Thyroid gland (tissue), 4 donors: ENCODE measurements around the gene GALNT18. TPM values are rescaled to one million over a fixed set of nuclear protein-coding genes. Genes with fewer than 3 reads are reported as not detected.

Experiments
- DNase-seq, 2 donors: peaks; one replicate each; pipeline ENCODE4 v3.0.0-alpha.2; 2019
- H3K27ac ChIP-seq, 3 donors: fragments of 200-600 bp; sonication (generic); 1 replicate in 2 of 3; 2 replicates in 1 of 3; pipeline ENCODE4 v1.5.1; 2016 to 2019; ENCODE audit warnings: mild to moderate bottlenecking in 1 of 3, moderate library complexity in 1 of 3
- H3K27me3 ChIP-seq: fragments of 200-600 bp; sonication (generic); one replicate; pipeline ENCODE4 v1.5.1; 2019
- H3K36me3 ChIP-seq, 2 donors: fragments of 200-600 bp; sonication (generic); one replicate each; pipeline ENCODE4 v1.5.1; 2016 to 2019
- H3K4me1 ChIP-seq, 2 donors: fragments of 200-600 bp; sonication (generic); one replicate each; pipeline ENCODE4 v1.5.1; 2017 to 2019
- H3K4me3 ChIP-seq, 3 donors: fragments of 200-600 bp; sonication (generic); replicated peaks in 1 of 3; 1 replicate in 2 of 3; 2 replicates in 1 of 3; pipeline ENCODE4 v1.5.1; 2016; ENCODE audit warnings: mild to moderate bottlenecking in 1 of 3
- H3K9me3 ChIP-seq: fragments of 200-600 bp; sonication (generic); one replicate; pipeline ENCODE4 v1.5.1; 2017
- POLR2A ChIP-seq, 2 donors: fragments of 450-650 bp; IDR thresholded peaks; one replicate each; pipeline ENCODE4 v1.6.1; 2017; ENCODE audit warnings: antibody characterized with exemption in 2 of 2, mild to moderate bottlenecking in 2 of 2, moderate library complexity in 1 of 2
- WGBS, 2 donors: methylation state at CpG; one replicate each; pipeline ENCODE4 v1.1.5; 2017; 5-methylcytosine and 5-hydroxymethylcytosine counted together
- intact Hi-C: fragments of 100-400 bp; cut with DNase I; formaldehyde crosslinking; loops from one replicate; pipeline ENCODE4 v1.15.1; 2023
- total RNA-seq, 4 donors: library from RNA; depleted of rRNA; stranded (reverse); fragments of >200 nt; gene quantifications; one replicate each; pipeline ENCODE4 v1.2.3, GENCODE V29; 2016
- TF ChIP-seq, protein P1 (sequence below), 6 experiments: fragments of 200-600 bp in 3 of 6; fragments of 450-650 bp in 3 of 6; sonication (generic) in 3 of 6; IDR thresholded peaks; one replicate each; pipeline ENCODE4 v1.5.1; 2016 to 2019; ENCODE audit warnings: antibody characterized with exemption in 6 of 6, mild to moderate bottlenecking in 2 of 6, inconsistent platforms in 1 of 6, moderate library complexity in 1 of 6

The GALNT18 gene
- total RNA-seq, 4 donors from 2014 or later = 60.7 to 93.8 (median 87.5) TPM

GRCh38 chr11:11413776-11414175 lies 208.0 kb downstream of the GALNT18 start:
- DNase-seq = no peak
- WGBS, 2 donors = 91 to 94% methylated on average over 6 of the region's 6 CpGs
- Histone ChIP-seq H3K4me1 (peaks cover 41 to 53% of the 10 kb centered on the region in 2 donors), H3K9me3 (no peaks in the 10 kb centered on the region), H3K27me3 (no peaks in the 10 kb centered on the region), H3K27ac (no peak overlapping the region), H3K36me3 (no peaks in the 10 kb centered on the region), H3K4me3 (no peak overlapping the region)
- no peak for TF ChIP-seq POLR2A (IDR thresholded peaks at IDR 0.05)
- TF ChIP-seq, protein P1, sequence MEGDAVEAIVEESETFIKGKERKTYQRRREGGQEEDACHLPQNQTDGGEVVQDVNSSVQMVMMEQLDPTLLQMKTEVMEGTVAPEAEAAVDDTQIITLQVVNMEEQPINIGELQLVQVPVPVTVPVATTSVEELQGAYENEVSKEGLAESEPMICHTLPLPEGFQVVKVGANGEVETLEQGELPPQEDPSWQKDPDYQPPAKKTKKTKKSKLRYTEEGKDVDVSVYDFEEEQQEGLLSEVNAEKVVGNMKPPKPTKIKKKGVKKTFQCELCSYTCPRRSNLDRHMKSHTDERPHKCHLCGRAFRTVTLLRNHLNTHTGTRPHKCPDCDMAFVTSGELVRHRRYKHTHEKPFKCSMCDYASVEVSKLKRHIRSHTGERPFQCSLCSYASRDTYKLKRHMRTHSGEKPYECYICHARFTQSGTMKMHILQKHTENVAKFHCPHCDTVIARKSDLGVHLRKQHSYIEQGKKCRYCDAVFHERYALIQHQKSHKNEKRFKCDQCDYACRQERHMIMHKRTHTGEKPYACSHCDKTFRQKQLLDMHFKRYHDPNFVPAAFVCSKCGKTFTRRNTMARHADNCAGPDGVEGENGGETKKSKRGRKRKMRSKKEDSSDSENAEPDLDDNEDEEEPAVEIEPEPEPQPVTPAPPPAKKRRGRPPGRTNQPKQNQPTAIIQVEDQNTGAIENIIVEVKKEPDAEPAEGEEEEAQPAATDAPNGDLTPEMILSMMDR (IDR thresholded peaks at IDR 0.05) = no peak
- intact Hi-C loops = no loop called here

- no peak overlapping the region for H3K27ac ChIP-seq
- 83 to 89% methylated on average over 8 of the region's 8 CpGs for WGBS, 2 donors
- intact Hi-C loops = no loop called here
- peaks cover 54 to 65% of the 10 kb centered on the region in 2 donors for H3K4me1 ChIP-seq
- H3K27me3 ChIP-seq = no peaks in the 10 kb centered on the region
- H3K9me3 ChIP-seq = no peaks in the 10 kb centered on the region
- no peak for DNase-seq
- TF ChIP-seq, protein P1 (IDR thresholded peaks at IDR 0.05) = no peak
- TF ChIP-seq POLR2A (IDR thresholded peaks at IDR 0.05) = no peak
- H3K4me3 ChIP-seq = no peak overlapping the region
- H3K36me3 ChIP-seq = no peaks in the 10 kb centered on the region
Observed at GRCh38 chr11:11411401-11411985, 210.3 kb downstream of the GALNT18 start.

- intact Hi-C loops = no loop called here
- Histone ChIP-seq H3K4me1 (peaks cover 42 to 55% of the 10 kb centered on the region in 2 donors), H3K9me3 (no peaks in the 10 kb centered on the region), H3K36me3 (no peaks in the 10 kb centered on the region), H3K4me3 (no peak overlapping the region), H3K27ac (peak overlapping the region in 2 of 3 donors; percentile 43 to 83), H3K27me3 (no peaks in the 10 kb centered on the region)
- 69 to 78% methylated on average over 3 of the region's 3 CpGs for WGBS, 2 donors
- no peak for DNase-seq
- TF ChIP-seq, protein P1 (IDR thresholded peaks at IDR 0.05) = no peak
- no peak for TF ChIP-seq POLR2A (IDR thresholded peaks at IDR 0.05)
Observed at GRCh38 chr11:11409901-11410300, 211.9 kb downstream of the GALNT18 start.

DNA sequence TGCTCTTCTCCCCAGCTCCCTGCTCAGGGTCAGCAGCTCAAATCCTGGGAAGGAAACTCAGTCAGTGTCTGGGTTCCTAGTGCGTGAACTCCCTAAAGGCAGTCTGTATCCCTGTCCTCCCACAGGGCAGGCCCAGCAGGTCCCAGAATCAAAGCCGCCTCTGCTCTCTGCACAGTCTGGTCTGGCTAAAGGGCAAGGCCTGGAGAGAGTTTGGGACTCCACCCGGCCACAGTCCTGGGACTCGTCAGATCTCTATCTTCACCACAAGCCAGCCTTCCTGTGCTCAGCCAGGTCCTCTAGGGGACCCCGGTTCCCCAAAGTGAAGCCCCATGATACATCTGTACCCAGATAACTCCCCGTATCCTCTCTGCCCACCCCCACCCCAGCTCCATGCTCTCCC lies 212.6 kb downstream of the GALNT18 start:
- 60 to 81% methylated on average over 5 to 6 of the region's 6 CpGs for WGBS, 2 donors

More for the DNA sequence above, 212.6 kb downstream of the GALNT18 start:
- Histone ChIP-seq H3K36me3 (no peaks in the 10 kb centered on the region), H3K4me3 (no peak overlapping the region), H3K27ac (peak overlapping the region; percentile 65 to 83 (median 69)), H3K4me1 (peaks cover 43 to 54% of the 10 kb centered on the region in 2 donors), H3K27me3 (no peaks in the 10 kb centered on the region), H3K9me3 (no peaks in the 10 kb centered on the region)
- TF ChIP-seq, protein P1 (IDR thresholded peaks at IDR 0.05) = no peak
- no peak for TF ChIP-seq POLR2A (IDR thresholded peaks at IDR 0.05)
- intact Hi-C loops = no loop called here
- DNase-seq = no peak
